Measurements from ENCODE around the gene TMEM182.

GRCh38 chr2:102795641-102796040, 33.8 kb downstream of the TMEM182 start:
- TF ChIP-seq CTCF (IDR thresholded peaks at IDR 0.05; ENCODE audit: low read depth, low read length) (no peak), MAX (IDR thresholded peaks at IDR 0.05; ENCODE audit: low read depth, low read length) (no peak), POLR2A (IDR thresholded peaks at IDR 0.05; ENCODE audit: extremely low read depth, insufficient read length) (no peak), MYC (IDR thresholded peaks at IDR 0.05; ENCODE audit: low read depth, low read length) (no peak)

Measured in NB4 (cell line).